GM19043 (cell line): ENCODE measurements around the gene RPL38.

ENCODE experiments used
- ATAC-seq: cut with Tn5 transposase; IDR thresholded peaks from one replicate; pipeline ENCODE4 v1.9.1; 2021; ENCODE audit warnings: low read depth; ENCODE audit not compliant: unreplicated experiment

The RPL38 gene

DNA sequence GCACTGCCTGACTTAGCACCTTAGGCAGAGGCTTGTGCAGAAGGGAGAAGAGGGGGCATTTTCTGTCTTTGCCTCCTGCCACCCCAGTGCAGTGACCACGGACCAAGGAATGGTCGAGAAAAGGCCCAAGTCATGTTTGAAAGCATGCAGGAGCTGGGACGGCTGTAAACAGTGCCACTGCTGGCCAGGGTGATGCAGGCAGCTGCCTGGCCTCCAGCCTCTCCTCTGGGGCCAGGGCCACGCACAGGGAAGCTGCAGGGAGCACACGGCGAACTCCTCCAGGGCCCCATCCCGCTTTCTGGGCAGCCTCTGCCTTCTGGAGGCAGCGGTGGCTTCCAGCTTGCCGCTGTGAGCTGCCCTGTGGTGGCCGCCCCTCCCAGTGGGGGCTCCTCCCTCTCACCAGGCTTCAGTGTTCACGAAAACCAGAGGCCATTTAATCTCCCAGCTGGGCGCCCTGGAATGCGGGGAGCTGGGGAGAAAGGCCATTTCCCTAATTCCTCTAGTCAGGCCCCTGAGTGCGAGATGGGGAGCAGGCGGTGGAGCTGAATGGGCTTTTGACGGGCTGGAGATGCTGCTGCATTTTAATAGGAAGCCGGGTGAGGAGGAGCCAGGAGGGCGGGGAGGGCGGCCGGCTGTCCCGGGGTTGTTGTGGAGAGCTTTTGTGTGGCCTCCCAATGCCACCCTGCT lies 41.8 kb downstream of the RPL38 start:
- no peak for ATAC-seq

DNA sequence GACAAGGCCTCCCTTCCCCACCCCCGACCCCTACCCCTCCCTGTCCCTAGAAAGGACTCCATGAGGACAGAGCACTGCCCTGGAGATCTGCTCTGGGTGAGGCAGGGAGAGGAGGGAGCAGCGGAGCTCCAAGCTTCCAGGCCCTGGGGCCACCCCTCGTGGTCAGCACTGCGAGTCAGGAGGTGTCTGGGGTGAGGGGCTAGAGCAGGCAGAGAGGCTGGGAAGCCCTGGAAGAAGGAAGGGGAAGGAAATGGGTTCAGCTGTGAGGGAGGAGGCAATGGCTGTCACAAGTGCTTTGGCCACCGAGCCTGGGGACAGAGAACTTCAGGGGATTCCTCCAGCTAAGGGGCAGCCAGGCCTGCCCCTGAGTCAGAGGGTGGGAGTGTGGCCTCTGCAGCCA lies 42.4 kb downstream of the RPL38 start:
- no peak for ATAC-seq

DNA sequence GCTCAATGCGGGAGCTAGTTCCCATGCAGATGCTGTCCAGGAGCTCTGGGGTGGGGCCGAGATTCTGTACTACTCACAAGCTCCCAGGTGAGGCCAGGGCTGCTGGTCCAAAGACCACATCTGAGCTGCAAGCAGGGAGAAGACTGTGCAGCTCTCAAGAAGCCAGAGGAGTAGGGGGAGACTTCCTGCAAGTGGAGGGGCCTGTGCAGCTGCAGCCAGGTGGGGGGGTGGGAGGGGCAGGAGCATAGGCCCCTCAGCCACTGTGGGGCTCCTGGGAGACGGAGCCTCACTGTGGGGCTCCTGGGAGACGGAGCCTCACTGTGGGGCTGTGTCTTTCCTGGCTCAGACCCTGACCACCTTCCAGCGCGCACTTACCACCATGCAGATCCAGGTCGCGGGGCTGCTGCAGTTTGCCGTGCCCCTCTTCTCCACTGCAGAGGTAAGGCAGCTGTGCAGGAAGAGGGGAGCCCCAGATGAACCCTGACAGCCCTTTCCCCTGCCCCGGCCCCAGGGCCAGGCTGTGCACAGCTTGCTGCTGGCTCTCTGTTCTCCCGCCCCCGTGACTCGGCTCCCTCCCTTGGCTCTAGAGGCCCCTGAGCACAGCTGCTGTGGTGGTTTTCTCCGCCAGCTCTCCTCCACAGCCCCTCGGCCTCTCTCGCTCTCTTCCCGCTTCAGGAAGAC lies 46.3 kb downstream of the RPL38 start:
- no peak for ATAC-seq

DNA sequence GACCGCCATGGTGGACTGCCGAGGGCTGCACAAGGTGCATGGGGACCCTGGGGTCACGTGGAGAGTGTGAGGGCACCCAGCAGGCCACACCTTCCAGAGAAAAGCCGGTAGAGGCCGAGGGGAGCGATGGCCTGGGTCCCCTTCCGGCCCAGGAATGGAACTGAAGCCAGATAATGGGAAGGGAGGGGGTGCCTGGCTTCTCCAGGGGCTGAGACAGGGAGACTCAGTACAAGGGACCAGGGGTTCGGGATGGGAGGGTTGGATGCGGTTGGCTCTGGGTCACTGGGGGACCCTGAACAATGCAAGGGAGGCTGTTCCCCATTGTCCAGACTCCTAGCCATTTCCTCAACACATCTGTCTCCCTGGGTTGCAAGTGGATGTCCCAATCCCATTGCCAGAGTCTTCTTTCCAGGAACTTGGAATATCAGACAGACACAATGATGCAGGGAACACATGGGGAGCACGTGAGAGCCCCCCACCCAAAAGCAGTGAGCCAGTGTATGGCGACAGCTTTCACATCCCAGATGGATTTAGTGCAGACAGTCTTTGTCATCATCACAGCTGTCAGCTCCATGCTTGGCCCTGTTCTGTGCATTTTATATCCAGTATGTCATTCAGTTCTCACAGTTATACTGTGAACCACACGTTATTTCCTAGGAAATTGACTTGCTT lies 47.0 kb downstream of the RPL38 start:
- ATAC-seq, result no peak

DNA sequence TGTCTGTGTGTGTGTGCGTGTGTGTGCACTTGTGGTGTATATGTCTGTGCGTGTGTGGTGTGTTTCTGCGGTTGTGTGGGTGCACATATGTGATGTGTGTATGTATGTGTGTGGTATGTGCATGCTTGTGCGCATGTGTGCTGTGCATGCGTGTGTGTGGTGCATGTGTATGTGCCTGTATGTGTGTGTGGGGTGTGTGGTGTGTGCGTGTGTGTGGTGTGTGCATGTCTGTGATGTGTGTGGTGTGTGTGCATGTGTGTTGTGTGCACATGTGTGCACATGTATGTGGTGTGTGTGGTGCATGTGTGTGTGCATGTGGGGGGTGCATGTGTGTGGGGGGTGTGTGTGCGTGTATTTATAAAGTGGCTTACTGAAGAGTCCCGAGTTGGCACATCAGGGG lies 47.6 kb downstream of the RPL38 start:
- no peak for ATAC-seq

DNA sequence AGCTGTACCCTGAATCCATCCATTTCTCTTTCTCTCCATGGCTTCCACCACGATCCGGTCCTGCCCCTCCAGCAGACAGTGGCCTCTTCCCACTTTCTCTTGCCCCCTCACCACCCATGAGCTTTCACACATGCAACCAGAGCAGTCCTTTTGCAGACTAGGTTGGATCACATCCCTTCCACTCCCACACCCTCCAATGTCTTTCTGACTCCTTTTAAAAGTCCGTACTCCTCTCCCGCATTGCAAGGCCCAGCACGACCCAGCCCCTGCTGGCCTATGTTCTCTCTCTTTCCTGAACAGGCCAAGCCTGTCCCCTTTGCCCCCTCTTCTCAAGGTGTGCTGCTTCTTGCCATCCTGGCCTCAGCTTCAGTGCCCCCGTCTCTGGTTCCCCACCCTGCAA lies 48.1 kb downstream of the RPL38 start:
- ATAC-seq, result no peak

DNA sequence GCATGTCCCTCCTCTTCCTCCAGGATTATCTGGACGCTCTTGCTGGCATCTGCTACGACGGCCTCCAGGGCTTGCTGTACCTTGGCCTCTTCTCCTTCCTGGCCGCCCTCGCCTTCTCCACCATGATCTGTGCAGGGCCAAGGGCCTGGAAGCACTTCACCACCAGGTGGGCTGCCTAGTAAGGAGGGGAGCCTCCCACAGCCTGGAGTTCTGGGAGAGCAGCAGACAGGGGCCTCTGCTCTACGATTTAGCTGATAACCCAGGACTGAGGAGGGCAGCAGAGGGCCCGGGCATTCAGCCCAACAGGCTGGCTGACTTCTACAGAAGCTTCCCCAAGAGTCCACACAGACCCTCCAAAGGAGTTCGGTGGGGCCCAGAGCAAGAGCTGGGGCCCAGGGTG lies 48.7 kb downstream of the RPL38 start:
- no peak for ATAC-seq

DNA sequence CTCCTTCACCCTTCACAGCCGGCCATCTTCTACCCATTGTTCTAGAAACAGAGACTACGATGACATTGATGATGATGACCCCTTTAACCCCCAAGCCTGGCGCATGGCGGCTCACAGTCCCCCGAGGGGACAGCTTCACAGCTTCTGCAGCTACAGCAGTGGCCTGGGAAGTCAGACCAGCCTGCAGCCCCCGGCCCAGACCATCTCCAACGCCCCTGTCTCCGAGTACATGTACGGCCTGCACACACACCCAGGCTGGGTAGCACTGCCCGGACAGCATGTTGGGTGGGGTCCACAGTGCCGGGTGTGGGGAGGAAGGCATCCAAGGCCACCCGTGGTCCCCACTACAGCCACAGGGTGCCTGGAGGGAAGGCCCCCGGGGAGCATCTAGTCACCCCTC lies 49.6 kb downstream of the RPL38 start:
- ATAC-seq, result no peak

DNA sequence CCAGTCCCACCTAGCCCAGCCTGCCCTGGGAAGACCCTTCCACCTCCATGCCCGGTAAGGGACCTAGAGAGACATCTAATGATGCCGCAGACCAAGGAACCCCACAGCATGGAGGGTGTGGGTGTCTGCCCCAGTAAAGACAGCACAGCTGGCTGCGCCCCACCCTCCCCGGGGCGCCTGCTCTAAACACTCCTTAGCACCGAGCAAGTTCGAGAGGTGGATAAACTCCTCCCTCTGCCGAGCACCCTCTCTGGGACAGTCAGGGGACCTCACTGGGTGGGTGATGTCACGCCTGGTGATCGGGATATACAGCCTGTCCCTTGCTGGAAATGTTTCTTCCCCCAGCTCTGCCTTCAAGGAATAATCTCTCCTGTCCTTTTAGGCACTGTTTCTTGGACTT lies 53.8 kb downstream of the RPL38 start:
- ATAC-seq, result no peak

DNA sequence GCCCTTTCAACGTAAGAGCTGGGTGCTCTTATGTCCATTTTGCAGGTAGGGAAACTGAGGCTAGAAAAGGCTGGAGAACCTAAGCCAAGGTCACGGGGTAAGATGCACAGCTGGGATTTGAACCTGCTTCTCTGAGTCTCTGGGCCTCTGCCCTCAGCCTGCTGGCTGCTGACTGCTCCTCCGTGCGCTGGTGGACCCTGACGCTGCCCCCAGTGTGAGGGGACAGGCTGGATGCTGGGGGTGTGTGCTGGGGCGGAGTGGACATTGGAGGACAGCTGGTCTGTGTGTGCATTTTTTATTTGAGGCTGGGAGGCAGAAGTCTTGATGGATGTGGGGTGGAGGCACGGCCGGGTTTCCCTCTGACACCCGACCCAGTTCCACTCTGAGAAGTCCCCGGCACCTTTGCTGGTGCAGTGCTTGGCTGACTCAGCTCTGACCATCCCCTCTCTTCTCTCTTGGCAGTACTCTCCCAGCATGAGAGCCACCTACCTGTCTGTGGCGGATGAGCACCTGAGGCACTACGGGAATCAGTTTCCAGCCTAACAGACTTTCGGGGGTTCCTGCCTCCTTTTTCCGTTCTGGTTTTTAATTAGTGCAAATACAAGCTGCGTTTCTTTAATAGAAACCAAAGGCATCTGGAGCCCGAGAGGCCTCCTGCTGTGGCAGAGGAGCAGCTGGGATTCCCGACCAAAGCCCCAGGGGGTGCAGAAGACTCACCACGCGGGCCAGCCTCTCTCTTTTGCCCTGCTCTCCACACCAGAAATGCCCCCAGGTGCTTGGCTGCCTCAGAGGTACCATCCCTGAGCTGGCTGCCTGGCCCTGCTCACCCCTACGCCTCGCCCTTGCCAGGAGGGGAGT lies 56.4 kb downstream of the RPL38 start:
- ATAC-seq, result no peak
